ENCODE measurements around the gene TPTE2.

GRCh38 chr13:19596960-19597361, 35.6 kb upstream of the TPTE2 start:
- no peak for TF ChIP-seq POLR2A (IDR thresholded peaks at IDR 0.05; ENCODE audit: low read depth, low read length)
- no peak for TF ChIP-seq TAF1 (IDR thresholded peaks at IDR 0.05; ENCODE audit: borderline replicate concordance, low read depth, low read length)

Data from GM12892 (cell line).